MG63 (cell line): ENCODE data around the gene TCN2. TPM values are rescaled to one million over a fixed set of nuclear protein-coding genes. Genes with fewer than 3 reads are reported as not detected.
"Not testable (repeated sequence)": the region's sequence is repeated elsewhere in the genome, so short reads cannot be mapped to it uniquely, and the experiment has no call there.

Source experiments
- DNase-seq: peaks from one replicate; pipeline ENCODE4 v3.0.0-alpha.2; 2020
- H3K27me3 ChIP-seq: fragments of 250-450 bp; sonication (Bioruptor Pico); 2 replicates; pipeline ENCODE4 v1.5.1; 2020; ENCODE audit warnings: mild to moderate bottlenecking, moderate library complexity
- H3K36me3 ChIP-seq: fragments of 250-450 bp; sonication (Bioruptor Pico); 2 replicates; pipeline ENCODE4 v1.5.1; 2020; ENCODE audit warnings: mild to moderate bottlenecking, moderate library complexity
- H3K4me3 ChIP-seq: fragments of 250-450 bp; sonication (Bioruptor Pico); 2 replicates; pipeline ENCODE4 v1.5.1; 2020; ENCODE audit warnings: mild to moderate bottlenecking, moderate library complexity
- H3K9me3 ChIP-seq: fragments of 250-450 bp; sonication (Bioruptor Pico); 2 replicates; pipeline ENCODE4 v1.5.1; 2020; ENCODE audit warnings: mild to moderate bottlenecking, moderate library complexity
- total RNA-seq: library from RNA; depleted of rRNA; stranded (reverse); fragments of >200 nt; shearing (Covaris generic); gene quantifications from 2 replicates; pipeline ENCODE4 v1.2.3, GENCODE V29; 2014; ENCODE audit warnings: low replicate concordance

TCN2 gene
- total RNA-seq, 1 experiment from 2014 or later = 1.2 TPM

- Histone ChIP-seq H3K36me3 (no peaks in the 10 kb centered on the region), H3K4me3 (no peak overlapping the region), H3K9me3 (no peaks in the 10 kb centered on the region), H3K27me3 (no peaks in the 10 kb centered on the region)
- no peak for DNase-seq
These were observed 19.4 kb downstream of the TCN2 start for GRCh38 chr22:30626413-30626812.

GRCh38 chr22:30627471-30627870, 20.5 kb downstream of the TCN2 start:
- Histone ChIP-seq H3K36me3 (no peaks in the 10 kb centered on the region), H3K27me3 (no peaks in the 10 kb centered on the region), H3K9me3 (no peaks in the 10 kb centered on the region), H3K4me3 (no peak overlapping the region)
- DNase-seq = no peak

GRCh38 chr22:30628491-30628890, 21.5 kb downstream of the TCN2 start:
- DNase-seq = no peak
- no peaks in the 10 kb centered on the region for H3K36me3 ChIP-seq
- no peaks in the 10 kb centered on the region for H3K9me3 ChIP-seq
- no peaks in the 10 kb centered on the region for H3K27me3 ChIP-seq
- H3K4me3 ChIP-seq = no peak overlapping the region

- H3K36me3 ChIP-seq, H3K27me3 ChIP-seq, DNase-seq, H3K9me3 ChIP-seq, H3K4me3 ChIP-seq: not testable (repeated sequence)
These were observed 24.5 kb downstream of the TCN2 start for GRCh38 chr22:30631469-30631868.

- Histone ChIP-seq H3K27me3 (no peaks in the 10 kb centered on the region), H3K4me3 (peak overlapping the region; percentile 63), H3K36me3 (peaks cover 17% of the 10 kb centered on the region), H3K9me3 (no peaks in the 10 kb centered on the region)
- DNase-seq = peak; percentile 90
These were observed 27.7 kb downstream of the TCN2 start for GRCh38 chr22:30634471-30635233.

GRCh38 chr22:30635273-30636225, 28.6 kb downstream of the TCN2 start, which contains the start of gene SLC35E4:
Gene SLC35E4 (plus strand): TSS chr22:30635781. CDS start chr22:30636451, 670 bp downstream.
- peak; percentile 93 for DNase-seq
- H3K9me3 ChIP-seq = no peaks in the 10 kb centered on the region
- H3K27me3 ChIP-seq = no peaks in the 10 kb centered on the region
- peaks cover 17% of the 10 kb centered on the region for H3K36me3 ChIP-seq
- peak within 1 kb of the TSS; percentile 63 for H3K4me3 ChIP-seq

GRCh38 chr22:30636226-30637077, 29.5 kb downstream of the TCN2 start:
- peak; percentile 26 for DNase-seq
- H3K27me3 ChIP-seq = no peaks in the 10 kb centered on the region
- peak overlapping the region; percentile 63 for H3K4me3 ChIP-seq
- H3K9me3 ChIP-seq = no peaks in the 10 kb centered on the region
- H3K36me3 ChIP-seq = peaks cover 17% of the 10 kb centered on the region

GRCh38 chr22:30637701-30638114, 30.7 kb downstream of the TCN2 start:
- no peak for DNase-seq
- no peaks in the 10 kb centered on the region for H3K27me3 ChIP-seq
- peak overlapping the region; percentile 63 for H3K4me3 ChIP-seq
- H3K36me3 ChIP-seq = peaks cover 17% of the 10 kb centered on the region
- no peaks in the 10 kb centered on the region for H3K9me3 ChIP-seq

GRCh38 chr22:30640361-30640760, 33.4 kb downstream of the TCN2 start:
- DNase-seq = peak; percentile 26
- Histone ChIP-seq H3K4me3 (no peak overlapping the region), H3K9me3 (no peaks in the 10 kb centered on the region), H3K36me3 (peaks cover 17% of the 10 kb centered on the region), H3K27me3 (no peaks in the 10 kb centered on the region)

- DNase-seq = no peak
- Histone ChIP-seq H3K36me3 (peaks cover 17% of the 10 kb centered on the region), H3K9me3 (no peaks in the 10 kb centered on the region), H3K27me3 (no peaks in the 10 kb centered on the region), H3K4me3 (no peak overlapping the region)
These were observed 34.0 kb downstream of the TCN2 start for GRCh38 chr22:30640839-30641430.

GRCh38 chr22:30643055-30643875, 36.3 kb downstream of the TCN2 start:
- H3K27me3 ChIP-seq = no peaks in the 10 kb centered on the region
- no peak for DNase-seq

GRCh38 chr22:30646518-30647160, 39.7 kb downstream of the TCN2 start:
- DNase-seq = no peak
- Histone ChIP-seq H3K36me3 (peaks cover 8% of the 10 kb centered on the region), H3K27me3 (no peaks in the 10 kb centered on the region), H3K4me3 (no peak overlapping the region), H3K9me3 (no peaks in the 10 kb centered on the region)

More at GRCh38 chr22:30643055-30643875, 36.3 kb downstream of the TCN2 start:
- Histone ChIP-seq H3K36me3 (peaks cover 15% of the 10 kb centered on the region), H3K9me3 (no peaks in the 10 kb centered on the region), H3K4me3 (no peak overlapping the region)

GRCh38 chr22:30647536-30647935, 40.6 kb downstream of the TCN2 start:
- peak; percentile 71 for DNase-seq
- Histone ChIP-seq H3K4me3 (no peak overlapping the region), H3K36me3 (peaks cover 8% of the 10 kb centered on the region), H3K27me3 (no peaks in the 10 kb centered on the region), H3K9me3 (no peaks in the 10 kb centered on the region)

- H3K4me3 ChIP-seq = no peak overlapping the region
- H3K9me3 ChIP-seq = no peaks in the 10 kb centered on the region
- H3K27me3 ChIP-seq = no peaks in the 10 kb centered on the region
- peaks cover 8% of the 10 kb centered on the region for H3K36me3 ChIP-seq
- no peak for DNase-seq
These were observed 41.9 kb downstream of the TCN2 start for GRCh38 chr22:30648825-30649224.

- DNase-seq = peak; percentile 85
- Histone ChIP-seq H3K4me3 (no peak overlapping the region), H3K27me3 (no peaks in the 10 kb centered on the region), H3K36me3 (peaks cover 8% of the 10 kb centered on the region), H3K9me3 (no peaks in the 10 kb centered on the region)
These were observed 42.5 kb downstream of the TCN2 start for GRCh38 chr22:30649430-30650007.
